Measurements from ENCODE around the gene ZBTB16. TPM values are rescaled to one million over a fixed set of nuclear protein-coding genes. Genes with fewer than 3 reads are reported as not detected.

ZBTB16 gene
- polyA plus RNA-seq, 1 experiment = not detected

- H3K4me3 ChIP-seq (ENCODE audit: low read depth, low read length) = no peak overlapping the region
- no peak for DNase-seq (ENCODE audit: low read depth)
- ChIA-PET POLR2A (no interaction called here), CTCF (no interaction called here)
- H3K36me3 ChIP-seq (ENCODE audit: control insufficient read depth, insufficient read depth, low read length) = no peaks in the 10 kb centered on the region
- peaks cover 2% of the 10 kb centered on the region; the same call in 1 of the 2 replicates for H3K27me3 ChIP-seq (ENCODE audit: control insufficient read depth, insufficient read depth, low read length)
- TF ChIP-seq, protein P1, sequence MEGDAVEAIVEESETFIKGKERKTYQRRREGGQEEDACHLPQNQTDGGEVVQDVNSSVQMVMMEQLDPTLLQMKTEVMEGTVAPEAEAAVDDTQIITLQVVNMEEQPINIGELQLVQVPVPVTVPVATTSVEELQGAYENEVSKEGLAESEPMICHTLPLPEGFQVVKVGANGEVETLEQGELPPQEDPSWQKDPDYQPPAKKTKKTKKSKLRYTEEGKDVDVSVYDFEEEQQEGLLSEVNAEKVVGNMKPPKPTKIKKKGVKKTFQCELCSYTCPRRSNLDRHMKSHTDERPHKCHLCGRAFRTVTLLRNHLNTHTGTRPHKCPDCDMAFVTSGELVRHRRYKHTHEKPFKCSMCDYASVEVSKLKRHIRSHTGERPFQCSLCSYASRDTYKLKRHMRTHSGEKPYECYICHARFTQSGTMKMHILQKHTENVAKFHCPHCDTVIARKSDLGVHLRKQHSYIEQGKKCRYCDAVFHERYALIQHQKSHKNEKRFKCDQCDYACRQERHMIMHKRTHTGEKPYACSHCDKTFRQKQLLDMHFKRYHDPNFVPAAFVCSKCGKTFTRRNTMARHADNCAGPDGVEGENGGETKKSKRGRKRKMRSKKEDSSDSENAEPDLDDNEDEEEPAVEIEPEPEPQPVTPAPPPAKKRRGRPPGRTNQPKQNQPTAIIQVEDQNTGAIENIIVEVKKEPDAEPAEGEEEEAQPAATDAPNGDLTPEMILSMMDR (IDR thresholded peaks at IDR 0.05; ENCODE audit: insufficient read depth, low read depth, low read length) = no peak
Observed at GRCh38 chr11:114102993-114103896, 43.7 kb downstream of the ZBTB16 start.

GRCh38 chr11:114105611-114106010 lies 46.1 kb downstream of the ZBTB16 start:
- TF ChIP-seq, protein P1 (IDR thresholded peaks at IDR 0.05; ENCODE audit: insufficient read depth, low read depth, low read length) = no peak
- CTCF ChIA-PET = no interaction called here
- DNase-seq (ENCODE audit: low read depth) = no peak
- H3K36me3 ChIP-seq (ENCODE audit: control insufficient read depth, insufficient read depth, low read length) = no peaks in the 10 kb centered on the region
- H3K4me3 ChIP-seq (ENCODE audit: low read depth, low read length) = no peak overlapping the region
- H3K27me3 ChIP-seq (ENCODE audit: control insufficient read depth, insufficient read depth, low read length) = peaks cover 5% of the 10 kb centered on the region
- POLR2A ChIA-PET = no interaction called here

- H3K27me3 ChIP-seq (ENCODE audit: control insufficient read depth, insufficient read depth, low read length) = peaks cover 5% of the 10 kb centered on the region
- TF ChIP-seq, protein P1 (IDR thresholded peaks at IDR 0.05; ENCODE audit: insufficient read depth, low read depth, low read length) = no peak
- H3K36me3 ChIP-seq (ENCODE audit: control insufficient read depth, insufficient read depth, low read length) = no peaks in the 10 kb centered on the region
- H3K4me3 ChIP-seq (ENCODE audit: low read depth, low read length) = no peak overlapping the region
- ChIA-PET CTCF (no interaction called here), POLR2A (no interaction called here)
- DNase-seq (ENCODE audit: low read depth) = no peak
Observed at GRCh38 chr11:114106047-114106446, 46.5 kb downstream of the ZBTB16 start.

- DNase-seq (ENCODE audit: low read depth) = no peak
- TF ChIP-seq, protein P1 (IDR thresholded peaks at IDR 0.05; ENCODE audit: insufficient read depth, low read depth, low read length) = no peak
- ChIA-PET POLR2A (no interaction called here), CTCF (interaction anchor here (0.7 kb wide), 1 partner anchor 708 kb away, joined by 3 read pairs; no protein-coding TSS in a partner anchor)
- H3K27me3 ChIP-seq (ENCODE audit: control insufficient read depth, insufficient read depth, low read length) = peaks cover 8% of the 10 kb centered on the region
- no peak overlapping the region for H3K4me3 ChIP-seq (ENCODE audit: low read depth, low read length)
- H3K36me3 ChIP-seq (ENCODE audit: control insufficient read depth, insufficient read depth, low read length) = no peaks in the 10 kb centered on the region
Observed at GRCh38 chr11:114106986-114107385, 47.5 kb downstream of the ZBTB16 start.

DNA sequence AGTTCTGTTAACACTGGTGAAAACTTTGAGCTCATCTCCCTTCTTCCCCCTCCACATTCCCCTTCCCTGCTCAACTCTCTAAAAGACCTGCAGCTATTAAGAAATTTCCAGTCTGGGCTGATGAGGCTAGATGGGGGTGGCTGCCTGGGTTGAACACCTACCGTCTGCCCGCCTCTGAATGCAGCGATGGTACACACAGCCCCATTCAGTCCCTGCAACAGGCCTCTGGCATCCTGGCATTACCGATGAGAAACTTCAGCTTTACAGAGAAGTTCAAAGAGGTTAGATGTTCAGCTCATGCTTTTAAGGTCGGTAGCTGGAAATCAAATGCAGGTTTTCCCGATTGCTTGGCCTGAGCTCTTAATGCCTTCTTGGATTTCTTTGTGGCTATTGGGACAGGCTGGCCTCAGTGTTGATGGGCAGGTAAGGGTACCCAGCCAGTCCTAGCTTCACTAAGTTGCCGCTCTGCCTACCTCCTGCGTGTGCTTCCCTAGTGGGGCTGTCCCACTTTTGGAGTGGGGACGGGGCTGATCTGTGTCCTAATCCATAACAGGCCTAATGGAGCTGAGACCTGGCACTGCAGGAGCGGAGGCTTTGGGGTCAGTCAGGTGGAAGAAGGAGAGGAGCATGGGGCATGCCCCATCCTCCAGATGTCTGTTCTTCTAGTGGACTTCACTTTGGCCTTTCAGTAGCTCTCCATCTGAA lies 49.1 kb downstream of the ZBTB16 start:
- no peaks in the 10 kb centered on the region for H3K36me3 ChIP-seq (ENCODE audit: control insufficient read depth, insufficient read depth, low read length)
- ChIA-PET CTCF (interaction anchor here (0.9 to 2.0 kb wide), 2 partner anchors 24 to 150 kb away, joined by 3 to 7 read pairs; no protein-coding TSS in a partner anchor), POLR2A (no interaction called here)
- no peak overlapping the region for H3K4me3 ChIP-seq (ENCODE audit: low read depth, low read length)
- no peak for DNase-seq (ENCODE audit: low read depth)
- H3K27me3 ChIP-seq (ENCODE audit: control insufficient read depth, insufficient read depth, low read length) = peaks cover 8% of the 10 kb centered on the region
- TF ChIP-seq, protein P1 (IDR thresholded peaks at IDR 0.05; ENCODE audit: insufficient read depth, low read depth, low read length) = no peak
